Stimulated activated CD8-positive, alpha-beta memory T cell treated with anti-CD3 and anti-CD28 coated beads, Interleukin-15, amount 100 ng/mL, for 1 hour (primary cell): ENCODE measurements around the gene TIMP4.

Experiments used
- DNase-seq: peaks from one replicate; pipeline ENCODE4 v3.0.0-alpha.2; 2020; ENCODE audit warnings: low read depth

The TIMP4 gene

GRCh38 chr3:12158387-12159226, at the start of gene TIMP4:
Gene TIMP4, minus strand, starts transcription at chr3:12158912. Its CDS starts 72 bp downstream, at chr3:12158840.
- no peak for DNase-seq

GRCh38 chr3:12205171-12205570, 46.5 kb upstream of the TIMP4 start:
- no peak for DNase-seq

GRCh38 chr3:12201813-12202212, 43.1 kb upstream of the TIMP4 start:
- DNase-seq, result no peak

GRCh38 chr3:12198301-12198700, 39.6 kb upstream of the TIMP4 start:
- no peak for DNase-seq

GRCh38 chr3:12197475-12197874, 38.8 kb upstream of the TIMP4 start:
- no peak for DNase-seq

GRCh38 chr3:12196684-12197083, 38.0 kb upstream of the TIMP4 start:
- no peak for DNase-seq

- DNase-seq, result no peak
These were observed 36.5 kb upstream of the TIMP4 start for GRCh38 chr3:12195231-12195630.

- no peak for DNase-seq
These were observed 36.0 kb upstream of the TIMP4 start for GRCh38 chr3:12194669-12195161.

- DNase-seq, result no peak
These were observed 35.5 kb upstream of the TIMP4 start for GRCh38 chr3:12194209-12194608.

GRCh38 chr3:12193485-12194165, 34.9 kb upstream of the TIMP4 start:
- DNase-seq, result no peak

GRCh38 chr3:12192655-12193484, 34.2 kb upstream of the TIMP4 start:
- no peak for DNase-seq

GRCh38 chr3:12192173-12192572, 33.5 kb upstream of the TIMP4 start:
- DNase-seq, result no peak

- DNase-seq, result no peak
These were observed 32.8 kb upstream of the TIMP4 start for GRCh38 chr3:12191559-12191958.

- DNase-seq, result no peak
These were observed 32.1 kb upstream of the TIMP4 start for GRCh38 chr3:12190832-12191231.

- no peak for DNase-seq
These were observed 31.6 kb upstream of the TIMP4 start for GRCh38 chr3:12190221-12190807.

- no peak for DNase-seq
These were observed 30.1 kb upstream of the TIMP4 start for GRCh38 chr3:12188681-12189287.

- DNase-seq, result no peak
These were observed 29.6 kb upstream of the TIMP4 start for GRCh38 chr3:12188328-12188648.

GRCh38 chr3:12187448-12188327, 29.0 kb upstream of the TIMP4 start:
- no peak for DNase-seq

GRCh38 chr3:12186515-12187286, 28.0 kb upstream of the TIMP4 start:
- DNase-seq, result no peak

GRCh38 chr3:12186046-12186445, 27.3 kb upstream of the TIMP4 start:
- DNase-seq, result no peak
